Breast epithelium (tissue), 3 donors: ENCODE results near the gene FGD2.

Experiments
- CTCF ChIP-seq, 3 donors: fragments of 450-650 bp; IDR thresholded peaks; one replicate each; pipeline ENCODE4 v1.5.1; 2016 to 2017; ENCODE audit warnings: antibody characterized with exemption in 3 of 3, mild to moderate bottlenecking in 3 of 3, moderate library complexity in 3 of 3
- POLR2A ChIP-seq: fragments of 450-650 bp; IDR thresholded peaks from one replicate; pipeline ENCODE4 v1.6.1; 2016; ENCODE audit warnings: antibody characterized with exemption, mild to moderate bottlenecking, moderate library complexity
- POLR2AphosphoS5 ChIP-seq, 3 donors: sonication (generic); formaldehyde crosslinking; IDR thresholded peaks; one replicate each; pipeline ENCODE4 v1.6.1; 2017; ENCODE audit warnings: antibody characterized with exemption in 3 of 3

- no peak for TF ChIP-seq CTCF (IDR thresholded peaks at IDR 0.05)
- no peak for TF ChIP-seq POLR2A
- no peak for TF ChIP-seq POLR2AphosphoS5 (IDR thresholded peaks at IDR 0.05)
These were observed 46.5 kb upstream of the FGD2 start for GRCh38 chr6:36958775-36959554.
